Suprapubic skin (tissue), 4 donors: Measurements from ENCODE around the gene TIMM17B. TPM values are rescaled to one million over a fixed set of nuclear protein-coding genes. Genes with fewer than 3 reads are reported as not detected.

Source experiments
- DNase-seq, 2 donors: peaks; one replicate each; pipeline ENCODE4 v3.0.0-alpha.2; 2019; ENCODE audit warnings: low spot score in 2 of 2
- H3K27ac ChIP-seq: fragments of 200-600 bp; sonication (generic); one replicate; pipeline ENCODE4 v1.5.1; 2019
- H3K27me3 ChIP-seq: fragments of 200-600 bp; sonication (generic); one replicate; pipeline ENCODE4 v1.5.1; 2019
- H3K36me3 ChIP-seq: fragments of 200-600 bp; sonication (generic); one replicate; pipeline ENCODE4 v1.5.1; 2019
- H3K4me1 ChIP-seq: fragments of 200-600 bp; sonication (generic); one replicate; pipeline ENCODE4 v1.5.1; 2019
- H3K4me3 ChIP-seq: fragments of 200-600 bp; sonication (generic); one replicate; pipeline ENCODE4 v1.5.1; 2019; ENCODE audit warnings: mild to moderate bottlenecking
- H3K9me3 ChIP-seq: fragments of 200-600 bp; sonication (generic); one replicate; pipeline ENCODE4 v1.5.1; 2019
- EP300 ChIP-seq: sonication (generic); formaldehyde crosslinking; IDR thresholded peaks from one replicate; pipeline ENCODE4 v1.6.1; 2017; ENCODE audit warnings: antibody characterized with exemption
- POLR2A ChIP-seq, 2 donors: fragments of 450-650 bp; IDR thresholded peaks; one replicate each; pipeline ENCODE4 v1.6.1; 2017; ENCODE audit warnings: antibody characterized with exemption in 2 of 2, mild to moderate bottlenecking in 2 of 2, moderate library complexity in 2 of 2
- POLR2AphosphoS5 ChIP-seq, 3 donors: sonication (generic); formaldehyde crosslinking; IDR thresholded peaks; one replicate each; pipeline ENCODE4 v1.6.1; 2017; ENCODE audit warnings: antibody characterized with exemption in 3 of 3
- WGBS: methylation state at CpG from one replicate; pipeline ENCODE4 v1.1.5; 2018; 5-methylcytosine and 5-hydroxymethylcytosine counted together
- total RNA-seq, 4 donors: library from RNA; depleted of rRNA; stranded (reverse); fragments of >200 nt; gene quantifications; one replicate each; pipeline ENCODE4 v1.1.0, GENCODE V29; 2016
- TF ChIP-seq, protein P1 (sequence below), 2 donors: fragments of 200-600 bp in 1 of 2; fragments of 450-650 bp in 1 of 2; sonication (generic) in 1 of 2; IDR thresholded peaks; one replicate each; pipeline ENCODE4 v1.5.1; 2016 to 2019; ENCODE audit warnings: antibody characterized with exemption in 2 of 2, mild to moderate bottlenecking in 1 of 2, moderate library complexity in 1 of 2

TIMM17B gene
- 10 to 100 TPM; 40.8 to 60.5 (median 43.4) TPM for total RNA-seq

- DNase-seq = peak; percentile 92
- H3K4me3 ChIP-seq = peak within 1 kb of the TSS; percentile 56
- TF ChIP-seq, protein P1, sequence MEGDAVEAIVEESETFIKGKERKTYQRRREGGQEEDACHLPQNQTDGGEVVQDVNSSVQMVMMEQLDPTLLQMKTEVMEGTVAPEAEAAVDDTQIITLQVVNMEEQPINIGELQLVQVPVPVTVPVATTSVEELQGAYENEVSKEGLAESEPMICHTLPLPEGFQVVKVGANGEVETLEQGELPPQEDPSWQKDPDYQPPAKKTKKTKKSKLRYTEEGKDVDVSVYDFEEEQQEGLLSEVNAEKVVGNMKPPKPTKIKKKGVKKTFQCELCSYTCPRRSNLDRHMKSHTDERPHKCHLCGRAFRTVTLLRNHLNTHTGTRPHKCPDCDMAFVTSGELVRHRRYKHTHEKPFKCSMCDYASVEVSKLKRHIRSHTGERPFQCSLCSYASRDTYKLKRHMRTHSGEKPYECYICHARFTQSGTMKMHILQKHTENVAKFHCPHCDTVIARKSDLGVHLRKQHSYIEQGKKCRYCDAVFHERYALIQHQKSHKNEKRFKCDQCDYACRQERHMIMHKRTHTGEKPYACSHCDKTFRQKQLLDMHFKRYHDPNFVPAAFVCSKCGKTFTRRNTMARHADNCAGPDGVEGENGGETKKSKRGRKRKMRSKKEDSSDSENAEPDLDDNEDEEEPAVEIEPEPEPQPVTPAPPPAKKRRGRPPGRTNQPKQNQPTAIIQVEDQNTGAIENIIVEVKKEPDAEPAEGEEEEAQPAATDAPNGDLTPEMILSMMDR (IDR thresholded peaks at IDR 0.05) = no peak
- peak; percentile 2 to 68 (median 20) for TF ChIP-seq POLR2AphosphoS5 (IDR thresholded peaks at IDR 0.05)
- TF ChIP-seq POLR2A (IDR thresholded peaks at IDR 0.05) = peak in 1 of 2 donors; percentile 66
- H3K36me3 ChIP-seq = peaks cover 25% of the 10 kb centered on the region
- no peaks in the 10 kb centered on the region for H3K27me3 ChIP-seq
- WGBS = 32% methylated on average over 39 of the region's 49 CpGs
- peaks cover 8% of the 10 kb centered on the region for H3K4me1 ChIP-seq
- H3K9me3 ChIP-seq = no peaks in the 10 kb centered on the region
- peak within 1 kb of the TSS; percentile 93 for H3K27ac ChIP-seq
Observed at GRCh38 chrX:48897625-48898306, at the start of gene TIMM17B, which contains the start of gene PQBP1. TSS of gene TIMM17B (minus strand) at chrX:48897768. CDS start at chrX:48897749, 19 bp downstream. TSS of gene PQBP1 (plus strand) at chrX:48897930. CDS start at chrX:48898510, 580 bp downstream.

DNA sequence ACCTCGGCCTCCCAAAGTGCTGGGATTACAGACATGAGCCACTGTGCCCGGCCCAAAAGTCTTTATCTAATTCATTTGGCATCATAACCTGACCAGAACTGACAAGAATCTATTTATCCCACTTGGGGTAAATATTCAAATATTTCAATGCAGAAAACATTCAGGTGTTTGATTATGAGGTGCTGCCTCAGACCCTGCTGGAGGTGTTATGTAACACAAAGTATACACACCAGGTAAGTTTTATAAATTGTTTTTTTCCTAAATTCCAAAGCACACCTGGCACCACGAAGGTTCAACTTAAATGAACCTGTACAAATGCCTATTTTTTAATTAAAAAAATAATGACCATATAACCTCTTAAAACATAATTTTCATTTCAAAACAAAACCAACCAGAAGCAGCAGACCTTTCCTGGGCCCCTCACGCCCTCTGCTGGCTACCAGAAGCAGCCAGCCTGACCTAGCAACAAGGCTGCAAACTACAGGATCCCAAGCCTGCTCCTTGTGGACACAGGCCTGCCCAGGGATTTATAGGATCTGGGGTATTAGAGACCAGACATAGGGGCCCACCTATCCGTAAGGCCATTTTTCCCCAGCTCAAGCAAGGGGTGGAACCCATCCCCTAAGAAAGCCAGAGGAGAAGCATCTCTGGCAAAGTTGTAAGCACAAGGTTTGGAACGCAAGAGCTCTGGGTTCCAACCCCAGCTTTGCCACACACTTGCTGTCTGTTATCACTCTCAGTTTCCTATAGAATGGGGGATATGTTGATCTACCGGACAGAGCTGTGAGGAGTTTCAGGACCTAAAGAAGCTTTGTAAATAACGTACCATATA lies 48.2 kb upstream of the TIMM17B start:
- no peak for DNase-seq
- 50% methylated on average over 8 of the region's 8 CpGs for WGBS
- no peaks in the 10 kb centered on the region for H3K9me3 ChIP-seq
- no peak for TF ChIP-seq POLR2A (IDR thresholded peaks at IDR 0.05)
- TF ChIP-seq EP300 = no peak
- TF ChIP-seq, protein P1 (IDR thresholded peaks at IDR 0.05) = peak in 1 of 2 donors; percentile 61
- no peaks in the 10 kb centered on the region for H3K27me3 ChIP-seq
- H3K4me1 ChIP-seq = peaks cover 7% of the 10 kb centered on the region
- H3K4me3 ChIP-seq = no peak overlapping the region
- no peak overlapping the region for H3K27ac ChIP-seq
- peaks cover 3% of the 10 kb centered on the region for H3K36me3 ChIP-seq

GRCh38 chrX:48942895-48943294 lies 45.3 kb upstream of the TIMM17B start:
- H3K4me1 ChIP-seq = peaks cover 7% of the 10 kb centered on the region
- TF ChIP-seq POLR2AphosphoS5 (IDR thresholded peaks at IDR 0.05) (no peak), EP300 (no peak), POLR2A (IDR thresholded peaks at IDR 0.05) (no peak)
- TF ChIP-seq, protein P1 (IDR thresholded peaks at IDR 0.05) = no peak

GRCh38 chrX:48940404-48940955 lies 42.9 kb upstream of the TIMM17B start:
- Histone ChIP-seq H3K4me1 (peaks cover 1% of the 10 kb centered on the region), H3K36me3 (peaks cover 3% of the 10 kb centered on the region), H3K27ac (no peak overlapping the region), H3K27me3 (no peaks in the 10 kb centered on the region), H3K9me3 (no peaks in the 10 kb centered on the region), H3K4me3 (no peak overlapping the region)
- TF ChIP-seq EP300 (no peak), POLR2A (IDR thresholded peaks at IDR 0.05) (no peak), POLR2AphosphoS5 (IDR thresholded peaks at IDR 0.05) (no peak)
- TF ChIP-seq, protein P1 (IDR thresholded peaks at IDR 0.05) = no peak
- DNase-seq = no peak
- WGBS = 83% methylated on average over 2 of the region's 2 CpGs

More at GRCh38 chrX:48942895-48943294, 45.3 kb upstream of the TIMM17B start:
- no peaks in the 10 kb centered on the region for H3K27me3 ChIP-seq
- H3K4me3 ChIP-seq = no peak overlapping the region
- WGBS = 65% methylated on average over 2 of the region's 2 CpGs
- no peaks in the 10 kb centered on the region for H3K9me3 ChIP-seq
- no peak overlapping the region for H3K27ac ChIP-seq
- DNase-seq = no peak
- H3K36me3 ChIP-seq = peaks cover 3% of the 10 kb centered on the region
